ENCODE measurements around the gene PAK1.
"Not testable (repeated sequence)": the region's sequence is repeated elsewhere in the genome, so short reads cannot be mapped to it uniquely, and the experiment has no call there.

PAK1 gene

GRCh38 chr11:77473801-77474683, at the start of gene PAK1:
Gene PAK1 (minus strand): TSS chr11:77474094. CDS start chr11:77392520, 81,574 bp downstream.
- peak; percentile 83 for DNase-seq (ENCODE audit: low spot score)

GRCh38 chr11:77522215-77522614, 48.3 kb upstream of the PAK1 start:
- DNase-seq (ENCODE audit: low spot score), result no peak

DNA sequence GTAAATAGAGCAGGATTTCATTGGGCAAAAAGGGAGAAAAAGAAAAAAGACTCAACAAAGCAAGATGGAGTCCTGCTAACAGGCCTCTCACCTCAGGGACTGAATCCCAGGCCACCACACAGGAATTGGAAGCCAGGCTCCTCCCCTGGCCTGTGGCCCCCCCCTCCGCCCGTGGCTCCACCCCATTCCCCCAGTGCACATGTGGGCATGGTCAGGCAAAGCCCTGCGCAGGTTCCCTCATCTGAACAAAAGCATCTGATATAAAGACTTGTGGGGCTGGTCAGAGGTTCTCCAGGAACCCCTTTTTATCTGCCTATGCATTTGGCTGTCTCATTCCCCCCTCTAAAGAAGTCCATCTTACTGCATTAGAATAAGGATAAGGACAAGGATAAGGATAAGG, 46.0 kb upstream of the PAK1 start:
- no peak for DNase-seq (ENCODE audit: low spot score)

DNA sequence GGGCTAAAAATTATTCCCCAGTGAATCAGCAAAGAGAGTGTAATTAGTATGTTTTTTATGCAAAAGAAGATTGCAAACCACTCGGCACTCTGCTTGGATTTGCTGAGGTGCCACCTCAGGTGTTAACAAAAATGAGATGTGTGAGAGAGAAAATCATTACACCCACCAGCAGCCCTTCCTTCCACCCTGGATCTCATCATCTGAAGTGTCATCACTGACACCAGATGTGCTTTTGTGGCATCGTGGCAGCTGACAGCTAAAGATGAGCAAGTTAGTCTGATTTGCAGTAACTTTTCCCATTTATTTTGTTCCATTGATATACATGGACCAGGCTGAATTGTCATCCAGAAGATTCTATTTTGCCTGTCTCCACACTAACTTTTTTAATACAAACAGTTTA, 44.6 kb upstream of the PAK1 start:
- DNase-seq (ENCODE audit: low spot score), result no peak

DNA sequence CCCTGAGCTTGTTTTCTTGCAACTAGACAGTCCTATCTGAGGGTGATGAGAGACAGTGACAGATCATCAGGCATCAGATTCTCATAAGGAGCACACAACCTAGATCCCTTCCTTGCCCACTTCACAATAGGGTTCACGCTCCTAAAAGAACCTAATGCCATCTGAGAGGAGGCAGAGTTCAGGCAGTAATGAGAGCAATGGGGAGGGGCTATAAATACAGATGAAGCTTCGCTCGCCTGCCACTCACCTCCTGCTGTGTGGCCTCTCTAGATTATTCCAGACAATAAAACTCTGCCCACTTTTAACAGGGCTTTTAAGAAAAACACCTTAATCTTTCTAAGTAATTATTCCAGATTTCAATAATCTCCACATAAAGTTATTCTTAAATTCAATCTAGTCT, 43.9 kb upstream of the PAK1 start:
- DNase-seq (ENCODE audit: low spot score), result no peak

- no peak for DNase-seq (ENCODE audit: low spot score)
These were observed 43.3 kb upstream of the PAK1 start for GRCh38 chr11:77517226-77517625.

DNA sequence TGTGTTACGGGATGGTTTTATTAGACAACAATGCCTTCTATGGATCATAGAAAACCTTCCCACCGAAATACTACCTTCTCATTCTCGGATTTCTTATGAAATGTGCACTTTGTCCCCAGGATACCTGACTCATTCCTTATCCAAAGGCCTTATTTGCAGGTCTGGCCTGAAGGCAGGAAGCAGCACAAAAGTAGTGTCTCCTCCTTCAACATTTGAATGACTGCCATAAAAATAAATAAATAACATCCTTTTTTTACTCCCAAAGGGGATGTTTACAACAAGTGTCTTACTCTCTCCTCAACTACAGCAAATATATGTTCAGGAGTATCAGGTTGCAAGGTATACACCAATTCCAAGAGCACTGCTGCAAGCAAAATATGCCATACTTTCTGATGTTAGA, 41.6 kb upstream of the PAK1 start:
- no peak for DNase-seq (ENCODE audit: low spot score)

GRCh38 chr11:77515063-77515462, 41.2 kb upstream of the PAK1 start:
- no peak for DNase-seq (ENCODE audit: low spot score)

DNA sequence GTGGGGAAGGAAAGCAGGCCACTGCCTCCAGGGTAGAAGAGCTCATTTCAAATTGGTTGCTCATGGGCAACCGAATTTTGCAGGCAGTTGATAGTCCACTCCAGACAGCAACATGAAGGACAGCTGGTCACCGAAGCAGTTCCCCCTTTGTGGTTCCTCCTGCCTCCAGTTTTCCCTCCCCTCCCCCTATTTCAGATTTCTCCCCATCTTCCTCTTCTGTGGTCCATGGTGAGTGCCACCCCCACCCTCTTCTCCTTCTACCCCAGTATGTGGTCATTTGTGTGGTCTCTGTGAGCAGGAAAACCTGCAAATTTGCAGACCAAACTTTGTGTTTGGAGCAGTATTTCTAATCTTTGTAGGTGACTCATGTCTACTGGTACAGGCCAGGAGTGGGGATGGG, 38.2 kb upstream of the PAK1 start:
- no peak for DNase-seq (ENCODE audit: low spot score)

DNA sequence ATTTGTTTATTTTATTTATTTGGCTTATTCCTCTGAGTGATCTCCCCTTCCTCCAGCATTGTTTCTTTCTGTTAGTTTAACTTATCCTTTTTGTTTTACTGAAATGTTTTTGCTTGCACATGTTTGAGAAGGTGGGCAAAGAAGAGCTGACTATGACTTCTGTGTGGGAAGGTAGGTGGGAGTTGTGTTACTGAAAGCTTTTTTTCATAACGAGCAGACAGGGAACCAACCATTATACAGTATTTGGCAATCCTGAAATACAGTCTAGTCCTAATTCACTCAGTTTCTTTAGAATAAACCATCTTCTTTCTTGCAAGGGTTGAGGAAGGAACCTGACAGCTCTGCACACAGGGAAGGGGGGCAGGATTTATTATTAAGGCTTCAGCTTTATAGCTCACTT, 37.0 kb upstream of the PAK1 start:
- DNase-seq (ENCODE audit: low spot score), result no peak

GRCh38 chr11:77510095-77510494, 36.2 kb upstream of the PAK1 start:
- no peak for DNase-seq (ENCODE audit: low spot score)

DNA sequence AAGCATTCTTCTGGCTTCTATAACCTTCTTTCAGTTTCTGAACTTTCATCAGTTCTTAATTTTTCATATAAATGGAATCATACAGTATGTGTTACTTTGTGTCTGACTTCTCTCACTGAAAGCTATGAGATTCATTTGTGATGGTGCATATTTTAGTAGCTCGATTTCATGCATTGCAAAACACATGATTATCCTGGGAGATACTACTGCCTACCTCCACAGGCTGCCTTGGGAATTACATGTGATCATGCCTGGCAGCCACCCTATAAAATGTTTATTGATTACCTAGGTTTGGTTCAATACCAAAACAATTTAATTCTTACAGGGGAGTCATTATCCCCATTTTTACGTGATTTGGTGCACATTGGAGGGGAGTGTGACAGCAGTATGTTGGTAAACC, 34.1 kb upstream of the PAK1 start:
- DNase-seq (ENCODE audit: low spot score), result no peak

DNA sequence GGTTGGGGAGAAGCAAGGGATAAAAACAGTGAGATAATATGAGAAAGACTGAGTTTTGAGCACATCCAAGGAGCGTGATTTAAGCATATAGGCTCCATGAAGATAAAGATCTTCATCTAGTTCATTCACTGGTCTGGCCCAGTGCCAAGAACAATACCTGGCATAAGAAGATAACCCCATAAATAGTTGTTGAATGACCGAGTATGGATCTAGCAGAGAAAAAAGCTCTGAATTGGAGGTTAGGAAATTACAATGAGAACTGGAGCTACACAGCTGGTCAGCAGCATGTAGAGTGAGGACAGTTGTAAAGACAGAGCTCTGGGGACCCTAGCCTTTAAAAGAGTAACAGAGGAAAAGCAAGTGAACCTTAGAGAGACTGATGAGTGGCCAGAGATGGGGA, 33.0 kb upstream of the PAK1 start:
- no peak for DNase-seq (ENCODE audit: low spot score)

DNA sequence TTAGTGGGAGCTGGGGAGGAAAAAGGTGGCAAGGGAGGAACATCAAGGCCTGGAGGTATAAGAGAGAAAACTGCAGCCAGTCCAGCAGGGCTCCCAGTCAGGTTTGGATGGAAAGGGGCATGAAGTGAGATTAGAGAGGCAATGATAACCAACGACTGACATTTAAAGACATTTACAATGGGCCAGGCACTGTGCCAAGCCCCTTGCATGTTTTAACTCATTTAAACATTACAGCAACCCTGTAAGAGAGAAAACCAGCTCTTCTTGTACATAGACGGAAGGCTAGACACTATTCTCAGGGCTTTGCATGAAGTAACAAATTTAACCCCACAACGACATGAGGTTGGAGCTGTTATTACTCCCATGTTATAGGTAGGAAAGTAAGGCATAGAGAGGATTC, 32.1 kb upstream of the PAK1 start:
- no peak for DNase-seq (ENCODE audit: low spot score)

DNA sequence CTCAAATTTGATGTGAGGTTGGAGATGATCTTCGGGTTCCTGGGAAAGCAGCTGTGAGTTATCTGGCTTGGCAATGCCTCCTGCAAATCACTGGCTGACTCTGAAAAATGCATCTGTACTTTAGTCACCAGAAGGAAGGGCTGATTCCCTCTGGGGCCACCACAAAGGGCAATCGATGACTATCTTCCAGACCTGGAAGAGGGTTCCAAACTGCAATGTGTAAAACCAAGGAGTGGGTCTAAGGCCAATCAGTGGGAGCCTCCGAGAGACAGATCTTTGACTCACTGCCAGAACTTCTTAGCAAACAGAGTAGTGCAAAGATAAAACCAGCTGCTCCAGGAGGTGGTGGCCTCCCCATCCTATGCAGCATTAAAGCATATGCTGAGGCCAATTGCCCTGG, 29.1 kb upstream of the PAK1 start:
- DNase-seq (ENCODE audit: low spot score), result no peak

DNA sequence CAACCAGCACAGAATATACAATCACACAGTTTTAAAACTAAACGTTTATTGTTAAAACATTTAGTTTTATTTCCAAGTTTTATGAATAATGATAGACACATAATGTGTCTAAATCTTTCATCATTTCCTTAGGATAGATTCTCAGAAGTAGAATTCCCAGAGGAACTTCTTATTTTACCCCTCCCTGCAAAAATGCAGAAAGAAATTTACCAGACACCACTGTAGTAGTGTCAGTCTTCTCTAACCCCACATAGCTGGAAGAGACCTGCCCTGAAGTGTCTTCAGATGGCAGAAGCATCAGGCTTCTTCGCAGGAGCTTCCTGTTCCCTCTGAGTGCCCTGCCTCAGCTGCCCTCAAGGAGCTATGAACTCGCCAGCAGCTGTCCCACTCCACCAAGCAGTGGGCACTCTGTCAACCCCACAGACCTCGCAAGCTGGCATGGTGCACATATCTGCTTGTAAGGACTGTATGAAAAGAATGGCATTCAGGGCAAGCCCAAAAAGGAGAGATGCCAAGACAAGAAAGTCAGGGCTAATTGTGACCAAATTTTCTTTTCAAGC, 28.5 kb upstream of the PAK1 start:
- no peak for DNase-seq (ENCODE audit: low spot score)

DNA sequence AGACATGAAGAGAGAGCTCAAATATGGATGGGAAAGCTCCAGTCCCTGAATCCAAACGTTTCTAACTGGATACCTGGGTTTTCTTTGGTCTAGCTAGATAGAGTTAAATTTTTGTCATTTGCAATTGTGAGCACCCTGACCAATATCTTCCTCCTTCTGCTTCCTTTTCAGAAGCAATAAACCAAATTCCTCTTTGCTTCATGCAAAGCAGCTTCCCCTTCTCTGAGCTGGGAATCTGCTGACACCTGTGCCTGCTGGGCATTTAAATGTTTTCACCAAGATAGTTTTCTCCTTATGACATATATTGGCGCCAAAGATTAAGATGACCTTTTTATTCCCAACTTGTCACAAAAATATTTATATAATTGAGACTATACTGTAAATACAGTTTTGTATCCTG, 27.9 kb upstream of the PAK1 start:
- no peak for DNase-seq (ENCODE audit: low spot score)

- no peak for DNase-seq (ENCODE audit: low spot score)
These were observed 23.5 kb upstream of the PAK1 start for GRCh38 chr11:77497368-77497767.

DNA sequence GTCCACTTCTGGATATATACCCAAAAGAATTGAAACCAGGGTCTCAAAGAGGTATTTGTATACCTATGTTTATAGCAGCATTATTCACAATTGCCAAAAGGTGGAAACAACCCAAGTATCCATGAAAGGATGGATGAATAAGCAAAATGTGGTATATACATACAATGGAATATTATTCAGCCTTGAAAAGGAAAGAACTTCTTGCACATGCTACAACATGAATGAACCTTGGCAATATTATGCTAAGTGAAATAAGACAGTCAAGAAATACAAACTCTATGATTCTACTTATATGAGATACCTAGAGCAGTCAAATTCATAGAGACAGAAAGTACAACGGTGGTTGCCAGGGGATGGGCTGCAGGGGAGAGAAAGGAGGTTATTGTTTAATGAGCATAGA, 21.6 kb upstream of the PAK1 start:
- no peak for DNase-seq (ENCODE audit: low spot score)

DNA sequence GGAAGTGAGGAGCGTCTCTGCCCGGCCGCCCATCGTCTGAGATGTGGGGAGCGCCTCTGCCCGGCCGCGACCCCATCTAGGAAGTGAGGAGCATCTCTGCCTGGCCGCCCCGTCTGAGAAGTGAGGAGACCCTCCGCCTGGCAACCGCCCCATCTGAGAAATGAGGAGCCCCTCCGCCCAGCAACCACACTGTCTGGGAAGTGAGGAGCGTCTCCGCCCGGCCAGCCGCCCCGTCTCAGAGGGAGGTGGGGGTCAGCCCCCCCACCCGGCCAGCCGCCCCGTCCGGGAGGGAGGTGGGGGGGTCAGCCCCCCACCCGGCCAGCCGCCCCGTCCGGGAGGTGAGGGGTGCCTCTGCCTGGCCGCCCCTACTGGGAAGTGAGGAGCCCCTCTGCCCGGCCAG, 16.1 kb upstream of the PAK1 start:
- DNase-seq (ENCODE audit: low spot score), result not testable (repeated sequence)

DNA sequence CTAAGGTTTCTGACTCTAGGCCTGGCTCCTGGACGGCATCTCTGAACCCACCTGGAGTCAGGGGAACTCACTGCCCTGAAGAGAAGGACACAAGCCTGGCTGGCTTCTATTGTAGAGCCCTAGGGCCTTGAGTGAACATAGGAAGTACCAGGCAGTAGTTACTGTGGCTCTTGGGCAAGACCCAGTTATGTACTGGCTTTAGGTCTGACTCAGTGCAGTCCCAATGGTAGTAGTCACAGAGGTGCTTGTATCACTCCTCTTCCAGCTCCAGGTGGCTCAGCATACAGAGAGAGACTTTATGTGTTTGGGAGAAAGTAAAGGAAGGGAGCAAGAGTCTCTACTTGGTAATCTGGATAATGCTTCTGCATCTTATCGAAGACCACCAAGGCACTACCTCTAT, 13.9 kb upstream of the PAK1 start:
- no peak for DNase-seq (ENCODE audit: low spot score)

GRCh38 chr11:77479746-77480352, 6.0 kb upstream of the PAK1 start:
- DNase-seq (ENCODE audit: low spot score), result no peak

- DNase-seq (ENCODE audit: low spot score), result no peak
These were observed 1.3 kb upstream of the PAK1 start for GRCh38 chr11:77475206-77475605.

DNA sequence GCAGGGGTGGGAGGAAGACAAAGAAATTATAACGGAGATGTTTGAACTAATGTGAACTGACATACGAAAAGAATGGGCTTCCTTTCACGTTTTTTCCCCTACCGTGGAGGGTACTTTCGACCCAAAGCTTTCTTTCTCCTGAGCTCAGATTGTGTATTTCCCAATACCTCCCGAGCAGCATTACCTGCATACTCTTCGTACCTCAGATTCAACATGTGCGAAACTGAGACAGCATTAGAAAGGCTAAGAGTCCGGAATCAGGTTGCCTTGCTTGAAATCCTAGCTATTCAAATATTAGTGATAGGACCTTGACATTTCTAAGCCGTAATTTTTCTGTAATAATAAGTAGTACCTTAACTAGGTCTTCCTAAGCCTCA, 778 bp upstream of the PAK1 start:
- no peak for DNase-seq (ENCODE audit: low spot score)

Measured in CD4-positive, alpha-beta T cell treated with Interleukin-15 for 4 hours (primary cell).